Measurements from ENCODE around the gene UGT1A6.
A peak's percentile ranks its signal among the peaks of the same experiment; 100 is the strongest.

Gene UGT1A6

DNA sequence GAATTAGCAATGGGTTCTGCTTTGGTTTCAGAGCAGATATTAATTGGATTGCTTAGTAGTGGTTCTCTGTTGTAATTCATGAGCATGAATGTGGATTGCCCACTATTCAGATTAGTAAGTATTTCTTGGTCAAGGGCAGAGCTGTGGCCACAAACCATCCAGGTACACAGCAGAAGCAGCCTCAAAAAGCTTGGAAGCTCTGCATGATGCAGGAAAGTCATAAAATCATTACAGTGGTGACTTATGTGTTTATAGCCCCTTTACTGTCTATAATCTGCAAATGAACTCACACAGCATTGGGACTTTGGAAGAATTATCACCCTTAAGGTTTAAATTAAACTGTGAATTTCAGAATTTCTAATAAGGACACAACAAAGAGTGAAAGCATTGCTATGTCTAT is 65.5 kb downstream of the UGT1A6 start:
- no peak overlapping the region for H2BK5ac ChIP-seq (ENCODE audit: low read length)
- H3K9ac ChIP-seq (ENCODE audit: low read length): no peak overlapping the region
- no peak overlapping the region for H2AK5ac ChIP-seq (ENCODE audit: low read length)
- H3K23ac ChIP-seq (ENCODE audit: low read length): no peak overlapping the region
- H3K27ac ChIP-seq (ENCODE audit: low read depth, low read length): no peak overlapping the region
- no peak overlapping the region for H4K8ac ChIP-seq (ENCODE audit: low read depth, low read length)
- no peak overlapping the region for H3K4ac ChIP-seq (ENCODE audit: low read depth, low read length)
- DNase-seq: no peak
- H3K4me3 ChIP-seq (ENCODE audit: low read length): no peak overlapping the region
- H3K56ac ChIP-seq (ENCODE audit: low read length): no peak overlapping the region
- H2BK120ac ChIP-seq (ENCODE audit: low read depth, low read length): no peak overlapping the region
- H3K4me1 ChIP-seq (ENCODE audit: control insufficient read depth, low read depth, low read length): no peaks in the 10 kb centered on the region
- H3K4me2 ChIP-seq (ENCODE audit: low read length): no peak overlapping the region
- H4K5ac ChIP-seq (ENCODE audit: low read length): no peak overlapping the region
- no peak overlapping the region for H2BK15ac ChIP-seq (replicated peaks; ENCODE audit: low read depth)
- no peaks in the 10 kb centered on the region for H3K27me3 ChIP-seq (ENCODE audit: insufficient read depth, low read length, poor library complexity)
- no peak overlapping the region for H3K18ac ChIP-seq (ENCODE audit: low read length)
- no peaks in the 10 kb centered on the region for H3K79me2 ChIP-seq (ENCODE audit: control insufficient read depth, insufficient read depth, low read length)
- H3K36me3 ChIP-seq (ENCODE audit: control insufficient read depth, insufficient read depth, low read length): no peaks in the 10 kb centered on the region
- no peaks in the 10 kb centered on the region for H3K79me1 ChIP-seq (ENCODE audit: low read length)

DNA sequence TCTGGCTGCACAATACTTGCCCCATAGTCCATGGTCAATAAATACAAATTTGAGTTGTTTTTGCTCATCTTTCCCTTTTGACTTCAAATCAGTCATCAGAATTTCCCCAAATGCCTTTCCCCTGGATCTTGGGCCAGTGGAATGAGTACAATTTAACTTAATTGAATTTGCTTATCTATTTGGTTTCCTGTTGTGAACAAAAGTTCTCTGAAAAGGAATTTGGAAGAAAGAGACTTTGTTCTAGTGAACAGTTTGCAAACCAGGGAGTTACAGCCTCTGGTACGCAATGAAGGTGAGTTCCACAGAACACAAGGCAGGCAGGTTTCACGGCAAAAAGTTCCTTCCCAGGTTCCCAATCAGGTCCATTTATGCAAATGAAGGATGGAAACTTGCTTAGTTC is 66.2 kb downstream of the UGT1A6 start:
- H2AK5ac ChIP-seq (ENCODE audit: low read length): no peak overlapping the region
- H2BK5ac ChIP-seq (ENCODE audit: low read length): no peak overlapping the region
- H3K4ac ChIP-seq (ENCODE audit: low read depth, low read length): no peak overlapping the region
- H4K5ac ChIP-seq (ENCODE audit: low read length): no peak overlapping the region
- H4K8ac ChIP-seq (ENCODE audit: low read depth, low read length): no peak overlapping the region
- no CpG with 5 or more reads among the region's 2 CpGs for WGBS (ENCODE audit: extremely low coverage, insufficient coverage, low lambda C conversion rate)
- H3K4me2 ChIP-seq (ENCODE audit: low read length): no peak overlapping the region
- DNase-seq: peak; percentile 1
- H2BK120ac ChIP-seq (ENCODE audit: low read depth, low read length): no peak overlapping the region
- no peaks in the 10 kb centered on the region for H3K27me3 ChIP-seq (ENCODE audit: insufficient read depth, low read length, poor library complexity)
- H3K9ac ChIP-seq (ENCODE audit: low read length): no peak overlapping the region
- H3K79me2 ChIP-seq (ENCODE audit: control insufficient read depth, insufficient read depth, low read length): no peaks in the 10 kb centered on the region
- no peaks in the 10 kb centered on the region for H3K4me1 ChIP-seq (ENCODE audit: control insufficient read depth, low read depth, low read length)
- no peak overlapping the region for H2BK15ac ChIP-seq (replicated peaks; ENCODE audit: low read depth)
- H3K27ac ChIP-seq (ENCODE audit: low read depth, low read length): no peak overlapping the region
- no peak overlapping the region for H3K23ac ChIP-seq (ENCODE audit: low read length)
- H3K79me1 ChIP-seq (ENCODE audit: low read length): no peaks in the 10 kb centered on the region
- H3K36me3 ChIP-seq (ENCODE audit: control insufficient read depth, insufficient read depth, low read length): no peaks in the 10 kb centered on the region
- H3K18ac ChIP-seq (ENCODE audit: low read length): no peak overlapping the region
- H3K56ac ChIP-seq (ENCODE audit: low read length): no peak overlapping the region
- H3K4me3 ChIP-seq (ENCODE audit: low read length): no peak overlapping the region

DNA sequence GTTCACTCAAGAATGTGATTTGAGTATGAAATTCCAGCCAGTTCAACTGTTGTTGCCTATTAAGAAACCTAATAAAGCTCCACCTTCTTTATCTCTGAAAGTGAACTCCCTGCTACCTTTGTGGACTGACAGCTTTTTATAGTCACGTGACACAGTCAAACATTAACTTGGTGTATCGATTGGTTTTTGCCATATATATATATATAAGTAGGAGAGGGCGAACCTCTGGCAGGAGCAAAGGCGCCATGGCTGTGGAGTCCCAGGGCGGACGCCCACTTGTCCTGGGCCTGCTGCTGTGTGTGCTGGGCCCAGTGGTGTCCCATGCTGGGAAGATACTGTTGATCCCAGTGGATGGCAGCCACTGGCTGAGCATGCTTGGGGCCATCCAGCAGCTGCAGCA is 67.4 kb downstream of the UGT1A6 start, which contains the start of gene UGT1A1:
Gene UGT1A1 (plus strand): TSS at position 228 of the 400 bp plus-strand sequence. CDS start 18 bp downstream, at position 246.
- Histone ChIP-seq H3K27me3 (ENCODE audit: insufficient read depth, low read length, poor library complexity) (no peaks in the 10 kb centered on the region), H2AK5ac (ENCODE audit: low read length) (no peak within 1 kb of the TSS), H3K56ac (ENCODE audit: low read length) (no peak within 1 kb of the TSS), H3K9ac (ENCODE audit: low read length) (no peak within 1 kb of the TSS), H3K4me2 (ENCODE audit: low read length) (no peak within 1 kb of the TSS), H4K5ac (ENCODE audit: low read length) (no peak within 1 kb of the TSS), H3K23ac (ENCODE audit: low read length) (no peak within 1 kb of the TSS), H2BK5ac (ENCODE audit: low read length) (no peak within 1 kb of the TSS), H3K27ac (ENCODE audit: low read depth, low read length) (no peak within 1 kb of the TSS), H3K4me1 (ENCODE audit: control insufficient read depth, low read depth, low read length) (no peaks in the 10 kb centered on the region), H2BK15ac (replicated peaks; ENCODE audit: low read depth) (no peak within 1 kb of the TSS), H4K8ac (ENCODE audit: low read depth, low read length) (no peak within 1 kb of the TSS), H2BK120ac (ENCODE audit: low read depth, low read length) (no peak within 1 kb of the TSS), H3K79me2 (ENCODE audit: control insufficient read depth, insufficient read depth, low read length) (no peaks in the 10 kb centered on the region), H3K4ac (ENCODE audit: low read depth, low read length) (no peak within 1 kb of the TSS), H3K79me1 (ENCODE audit: low read length) (no peaks in the 10 kb centered on the region), H3K36me3 (ENCODE audit: control insufficient read depth, insufficient read depth, low read length) (no peaks in the 10 kb centered on the region), H3K4me3 (ENCODE audit: low read length) (no peak within 1 kb of the TSS), H3K18ac (ENCODE audit: low read length) (no peak within 1 kb of the TSS)
- no CpG with 5 or more reads among the region's 6 CpGs for WGBS (ENCODE audit: extremely low coverage, insufficient coverage, low lambda C conversion rate)
- no peak for DNase-seq

DNA sequence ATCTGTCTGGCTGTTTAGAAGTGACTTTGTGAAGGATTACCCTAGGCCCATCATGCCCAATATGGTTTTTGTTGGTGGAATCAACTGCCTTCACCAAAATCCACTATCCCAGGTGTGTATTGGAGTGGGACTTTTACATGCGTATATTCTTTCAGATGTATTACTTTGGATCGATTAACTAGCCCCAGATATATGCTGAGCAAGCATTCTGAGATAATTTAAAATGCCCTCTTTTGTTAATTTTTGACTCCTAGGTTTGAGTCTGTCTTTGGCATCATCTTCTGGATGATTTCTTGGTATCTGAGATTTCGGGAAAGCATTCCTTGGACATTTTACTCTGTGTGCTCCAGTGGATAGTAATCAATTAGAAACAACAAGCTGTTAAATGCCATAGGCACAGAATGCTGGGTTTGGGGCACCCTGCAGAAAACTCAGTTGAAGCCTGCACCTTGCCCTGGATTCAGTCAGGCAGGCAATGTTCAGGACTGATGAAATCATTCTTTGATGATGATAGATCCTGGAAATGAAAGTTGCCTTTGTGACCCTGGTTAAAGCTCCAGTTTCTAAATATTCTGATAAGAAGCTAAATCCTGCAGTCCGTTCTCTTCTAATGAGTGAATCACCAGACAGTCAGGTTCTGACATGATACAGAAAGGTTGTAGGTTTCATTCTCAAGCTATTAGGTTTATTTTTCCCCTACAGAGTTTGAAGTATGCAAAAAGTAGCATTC is 68.5 kb downstream of the UGT1A6 start:
- no peak overlapping the region for H3K56ac ChIP-seq (ENCODE audit: low read length)
- H3K4me1 ChIP-seq (ENCODE audit: control insufficient read depth, low read depth, low read length): no peaks in the 10 kb centered on the region
- H2BK5ac ChIP-seq (ENCODE audit: low read length): no peak overlapping the region
- H3K4ac ChIP-seq (ENCODE audit: low read depth, low read length): no peak overlapping the region
- H2BK120ac ChIP-seq (ENCODE audit: low read depth, low read length): no peak overlapping the region
- H3K18ac ChIP-seq (ENCODE audit: low read length): no peak overlapping the region
- no peak overlapping the region for H2BK15ac ChIP-seq (replicated peaks; ENCODE audit: low read depth)
- WGBS (ENCODE audit: extremely low coverage, insufficient coverage, low lambda C conversion rate): no CpG with 5 or more reads among the region's 4 CpGs
- H2AK5ac ChIP-seq (ENCODE audit: low read length): no peak overlapping the region
- H3K36me3 ChIP-seq (ENCODE audit: control insufficient read depth, insufficient read depth, low read length): no peaks in the 10 kb centered on the region
- DNase-seq: no peak
- no peaks in the 10 kb centered on the region for H3K79me2 ChIP-seq (ENCODE audit: control insufficient read depth, insufficient read depth, low read length)
- H3K4me2 ChIP-seq (ENCODE audit: low read length): no peak overlapping the region
- no peak overlapping the region for H3K27ac ChIP-seq (ENCODE audit: low read depth, low read length)
- no peak overlapping the region for H3K4me3 ChIP-seq (ENCODE audit: low read length)
- no peak overlapping the region for H4K5ac ChIP-seq (ENCODE audit: low read length)
- no peak overlapping the region for H3K9ac ChIP-seq (ENCODE audit: low read length)
- no peaks in the 10 kb centered on the region for H3K79me1 ChIP-seq (ENCODE audit: low read length)
- no peak overlapping the region for H4K8ac ChIP-seq (ENCODE audit: low read depth, low read length)
- no peak overlapping the region for H3K23ac ChIP-seq (ENCODE audit: low read length)
- H3K27me3 ChIP-seq (ENCODE audit: insufficient read depth, low read length, poor library complexity): no peaks in the 10 kb centered on the region

DNA sequence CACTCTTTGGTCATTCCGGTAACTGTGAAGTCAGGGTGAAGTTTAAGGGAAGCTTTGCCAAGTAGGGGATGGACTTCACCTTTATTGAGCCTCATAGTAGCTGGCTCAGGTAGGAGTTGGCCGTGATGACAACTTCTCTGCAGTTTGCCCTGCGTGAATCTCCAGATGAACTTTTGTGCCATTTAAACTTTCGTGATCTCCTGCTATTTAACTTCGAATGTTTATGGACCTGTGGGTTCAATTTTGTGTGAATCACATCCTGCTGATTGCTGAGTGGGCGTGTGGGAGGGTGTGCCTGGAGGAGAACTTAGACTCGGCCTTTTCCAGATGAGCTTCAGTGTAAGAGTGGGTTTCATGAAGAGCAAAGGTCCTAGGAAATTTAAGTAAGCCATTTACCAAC is 71.6 kb downstream of the UGT1A6 start:
- H3K27me3 ChIP-seq (ENCODE audit: insufficient read depth, low read length, poor library complexity): no peaks in the 10 kb centered on the region
- no peak overlapping the region for H2BK15ac ChIP-seq (replicated peaks; ENCODE audit: low read depth)
- no peak overlapping the region for H2BK120ac ChIP-seq (ENCODE audit: low read depth, low read length)
- no peak overlapping the region for H3K56ac ChIP-seq (ENCODE audit: low read length)
- no peak overlapping the region for H3K4me2 ChIP-seq (ENCODE audit: low read length)
- H3K27ac ChIP-seq (ENCODE audit: low read depth, low read length): no peak overlapping the region
- no peak for DNase-seq
- H3K9ac ChIP-seq (ENCODE audit: low read length): no peak overlapping the region
- no peak overlapping the region for H2BK5ac ChIP-seq (ENCODE audit: low read length)
- no peaks in the 10 kb centered on the region for H3K4me1 ChIP-seq (ENCODE audit: control insufficient read depth, low read depth, low read length)
- no peak overlapping the region for H3K18ac ChIP-seq (ENCODE audit: low read length)
- no peak overlapping the region for H3K4me3 ChIP-seq (ENCODE audit: low read length)
- no peak overlapping the region for H3K23ac ChIP-seq (ENCODE audit: low read length)
- no peak overlapping the region for H4K5ac ChIP-seq (ENCODE audit: low read length)
- WGBS (ENCODE audit: extremely low coverage, insufficient coverage, low lambda C conversion rate): no CpG with 5 or more reads among the region's 7 CpGs
- no peak overlapping the region for H2AK5ac ChIP-seq (ENCODE audit: low read length)
- H4K8ac ChIP-seq (ENCODE audit: low read depth, low read length): no peak overlapping the region
- no peaks in the 10 kb centered on the region for H3K79me2 ChIP-seq (ENCODE audit: control insufficient read depth, insufficient read depth, low read length)
- H3K4ac ChIP-seq (ENCODE audit: low read depth, low read length): no peak overlapping the region
- H3K36me3 ChIP-seq (ENCODE audit: control insufficient read depth, insufficient read depth, low read length): no peaks in the 10 kb centered on the region
- no peaks in the 10 kb centered on the region for H3K79me1 ChIP-seq (ENCODE audit: low read length)

DNA sequence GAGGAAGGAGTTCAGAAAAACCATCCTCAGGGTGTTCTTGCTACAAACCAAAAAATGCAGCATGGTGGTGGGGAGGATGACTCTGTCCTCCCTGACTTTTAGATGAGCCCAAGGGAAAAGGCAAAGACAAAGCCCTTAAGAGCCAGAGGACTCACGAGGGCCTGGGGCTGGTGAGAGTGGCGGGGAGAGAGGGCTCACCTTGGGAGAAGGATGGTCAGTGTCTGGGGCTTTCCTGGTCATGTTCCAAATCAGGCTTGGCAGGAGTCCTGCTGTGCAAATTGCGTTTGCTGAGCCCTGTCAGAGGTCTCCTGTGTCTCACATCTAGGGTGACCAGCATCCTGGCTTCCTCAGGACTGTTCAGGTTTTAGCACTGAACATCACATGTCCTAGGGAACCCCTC is 72.1 kb downstream of the UGT1A6 start:
- no peak overlapping the region for H3K4me3 ChIP-seq (ENCODE audit: low read length)
- H3K79me2 ChIP-seq (ENCODE audit: control insufficient read depth, insufficient read depth, low read length): no peaks in the 10 kb centered on the region
- H3K9ac ChIP-seq (ENCODE audit: low read length): no peak overlapping the region
- H3K27ac ChIP-seq (ENCODE audit: low read depth, low read length): no peak overlapping the region
- no peak overlapping the region for H2BK5ac ChIP-seq (ENCODE audit: low read length)
- no peak for DNase-seq
- H3K4me2 ChIP-seq (ENCODE audit: low read length): no peak overlapping the region
- no peaks in the 10 kb centered on the region for H3K4me1 ChIP-seq (ENCODE audit: control insufficient read depth, low read depth, low read length)
- no peak overlapping the region for H3K23ac ChIP-seq (ENCODE audit: low read length)
- H2BK15ac ChIP-seq (replicated peaks; ENCODE audit: low read depth): no peak overlapping the region
- H3K27me3 ChIP-seq (ENCODE audit: insufficient read depth, low read length, poor library complexity): no peaks in the 10 kb centered on the region
- no peak overlapping the region for H3K56ac ChIP-seq (ENCODE audit: low read length)
- no peak overlapping the region for H3K18ac ChIP-seq (ENCODE audit: low read length)
- H3K79me1 ChIP-seq (ENCODE audit: low read length): no peaks in the 10 kb centered on the region
- H3K4ac ChIP-seq (ENCODE audit: low read depth, low read length): no peak overlapping the region
- no peaks in the 10 kb centered on the region for H3K36me3 ChIP-seq (ENCODE audit: control insufficient read depth, insufficient read depth, low read length)
- H2BK120ac ChIP-seq (ENCODE audit: low read depth, low read length): no peak overlapping the region
- H4K8ac ChIP-seq (ENCODE audit: low read depth, low read length): no peak overlapping the region
- no peak overlapping the region for H4K5ac ChIP-seq (ENCODE audit: low read length)
- WGBS (ENCODE audit: extremely low coverage, insufficient coverage, low lambda C conversion rate): no CpG with 5 or more reads among the region's 3 CpGs
- H2AK5ac ChIP-seq (ENCODE audit: low read length): no peak overlapping the region

Data from mesendoderm (in vitro differentiated cells).